SK-N-MC (cell line): ENCODE results near the gene TCEAL5.

Experiments
- EZH2 ChIP-seq: fragments of 200-600 bp; sonication (generic); IDR thresholded peaks from one replicate; pipeline ENCODE4 v1.6.1; 2017; ENCODE audit warnings: antibody characterized with exemption
- POLR2AphosphoS5 ChIP-seq: IDR thresholded peaks from 2 replicates; pipeline ENCODE4 v1.6.1; 2012; ENCODE audit warnings: mild to moderate bottlenecking, low read depth, low read length, borderline replicate concordance

DNA sequence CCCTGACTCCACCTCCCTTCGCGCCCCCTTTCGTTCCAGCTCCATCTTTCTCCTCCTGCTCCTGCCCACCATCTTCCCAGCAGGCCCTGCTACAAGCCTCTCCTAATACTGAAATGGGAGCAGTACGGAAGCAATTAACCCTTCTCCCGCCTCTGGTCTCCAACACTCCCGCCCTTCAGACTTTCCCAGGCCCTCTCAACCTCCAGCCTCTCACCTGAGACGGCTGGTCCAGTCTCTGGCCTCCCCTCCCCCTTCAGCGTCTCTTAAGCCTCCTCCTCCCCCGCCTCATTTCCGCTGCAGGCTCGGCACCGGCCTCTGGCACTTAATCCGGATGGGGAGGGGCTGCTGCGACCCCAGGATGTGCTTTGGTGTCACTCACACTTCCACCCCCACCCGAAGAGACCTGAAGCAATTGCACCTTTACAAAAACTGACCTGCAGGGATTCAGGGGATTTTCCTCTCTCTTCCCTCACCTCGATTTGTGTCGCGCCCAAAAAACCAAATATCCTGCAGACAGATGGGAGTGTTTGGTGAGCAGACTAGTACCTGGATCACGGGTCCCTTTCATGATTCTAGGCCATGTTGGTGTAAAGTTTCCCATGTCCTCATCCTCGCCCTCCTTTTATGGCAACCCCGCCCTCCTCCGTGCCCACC is 22.3 kb downstream of the TCEAL5 start:
- TF ChIP-seq EZH2 (no peak), POLR2AphosphoS5 (no peak)
